HepG2 (cell line): ENCODE results near the gene IFIT1. TPM values are rescaled to one million over a fixed set of nuclear protein-coding genes. Genes with fewer than 3 reads are reported as not detected.

Experiments
- ATAC-seq: fragments of 200-7000 bp; cut with Tn5 transposase; 3 replicates; pipeline ENCODE4 v1.9.1; 2020; ENCODE audit warnings: mild to moderate bottlenecking, moderate library complexity
- BruUV-seq: library from RNA; stranded (reverse); fragments of 400-500 nt; replicated peaks from 2 replicates; lab custom pipeline; 2021; lab: Mats Ljungman, UMichigan
- CTCF ChIA-PET: fragments of 300-600 bp; formaldehyde crosslinking; extraction: SDS; loops from one replicate; lab custom pipeline; 2021; ENCODE audit warnings: low total read pairs, inconsistent platforms, low intra/inter-chr PET ratio; lab: Yijun Ruan, JAX
- POLR2A ChIA-PET: fragments of 350-600 bp; sonication (Branson Sonifier 250); formaldehyde crosslinking; loops from one replicate; lab custom pipeline; 2020; ENCODE audit warnings: antibody characterized with exemption, inconsistent platforms; lab: Yijun Ruan, JAX
- DNase-seq: peaks from one replicate; pipeline ENCODE4 v3.0.0-alpha.2; 2015; ENCODE audit warnings: low spot score
- FAIRE-seq: peaks from 3 replicates; lab custom pipeline; 2011; peaks lifted over from hg19 to GRCh38; lab: Jason Lieb, UNC
- H2AFZ ChIP-seq: one replicate; pipeline ENCODE4 v1.6.1; 2011; ENCODE audit warnings: low read length, inconsistent platforms
- H3K27ac ChIP-seq: fragments of 300-600 bp; 3 replicates; pipeline ENCODE4 v1.8.0; 2011; ENCODE audit warnings: mixed run types, mild to moderate bottlenecking, mixed read lengths, low read length, inconsistent platforms; ENCODE audit not compliant: insufficient read depth; ENCODE audit errors: extremely low read length
- H3K27me3 ChIP-seq, 2 experiments: fragments of 200-600 bp in 1 of 2; 2 replicates in 1 of 2; 3 replicates in 1 of 2; pipeline versions ENCODE4 v1.6.0 to v1.8.0; 2011; ENCODE audit warnings: low read length in 2 of 2, mild to moderate bottlenecking in 2 of 2, moderate library complexity in 2 of 2, inconsistent platforms in 1 of 2; ENCODE audit not compliant: insufficient read depth in 2 of 2, control insufficient read depth in 1 of 2
- H3K36me3 ChIP-seq, 2 experiments: fragments of 200-600 bp in 1 of 2; replicated peaks in 1 of 2; 2 replicates in 1 of 2; 3 replicates in 1 of 2; pipeline versions ENCODE4 v1.5.1 to v1.8.0; 2011; ENCODE audit warnings: low read length in 2 of 2, inconsistent platforms in 1 of 2; ENCODE audit not compliant: insufficient read depth in 2 of 2, control insufficient read depth in 1 of 2
- H3K4me1 ChIP-seq: 2 replicates; pipeline ENCODE4 v1.5.1; 2012; ENCODE audit warnings: low read length, inconsistent platforms; ENCODE audit not compliant: insufficient read depth
- H3K4me2 ChIP-seq: 2 replicates; pipeline ENCODE4 v1.6.0; 2011; ENCODE audit warnings: low read depth, low read length, inconsistent platforms
- H3K4me3 ChIP-seq, 3 experiments: fragments of 200-600 bp in 1 of 3; sonication (generic), shearing (Covaris generic) in 1 of 3; replicated peaks in 1 of 3; 2 replicates each; pipeline ENCODE4 v1.5.1; 2011 to 2016; ENCODE audit warnings: low read length in 3 of 3, inconsistent platforms in 2 of 3, low read depth in 2 of 3, mild to moderate bottlenecking in 2 of 3, control low read depth in 1 of 3, mixed read lengths in 1 of 3; ENCODE audit not compliant: insufficient read depth in 1 of 3
- H3K79me2 ChIP-seq: one replicate; pipeline ENCODE4 v1.6.1; 2011; ENCODE audit warnings: low read length, inconsistent platforms; ENCODE audit not compliant: insufficient read depth
- H3K9ac ChIP-seq: 2 replicates; pipeline ENCODE4 v1.6.0; 2011; ENCODE audit warnings: mild to moderate bottlenecking, low read depth, low read length, inconsistent platforms; ENCODE audit not compliant: insufficient read depth
- H3K9me3 ChIP-seq: 2 replicates; pipeline ENCODE4 v1.5.1; 2012; ENCODE audit warnings: mild to moderate bottlenecking, low read length
- H4K20me1 ChIP-seq: 2 replicates; pipeline ENCODE4 v1.6.0; 2011; ENCODE audit warnings: inconsistent platforms, mild to moderate bottlenecking, low read length, moderate library complexity; ENCODE audit not compliant: insufficient read depth
- HNRNPLL ChIP-seq: fragments of 200-400 bp; formaldehyde crosslinking; IDR thresholded peaks from 2 replicates; pipeline ENCODE4 v1.6.1; 2017; ENCODE audit warnings: mild to moderate bottlenecking, low read depth, low read length; ENCODE audit not compliant: poor library complexity, severe bottlenecking
- HOXA9 ChIP-seq: sonication (generic); formaldehyde crosslinking; IDR thresholded peaks from 2 replicates; pipeline ENCODE4 v1.8.1; 2022; ENCODE audit warnings: missing genetic modification reagents, mild to moderate bottlenecking, moderate library complexity, borderline replicate concordance
- KLF13 ChIP-seq: sonication (generic); formaldehyde crosslinking; IDR thresholded peaks from 2 replicates; pipeline ENCODE4 v1.4.0; 2020; ENCODE audit warnings: mild to moderate bottlenecking, missing genetic modification reagents
- MBD4 ChIP-seq: IDR thresholded peaks from 2 replicates; pipeline ENCODE4 v1.6.1; 2012; ENCODE audit warnings: low read length, inconsistent platforms, borderline replicate concordance
- MTA1 ChIP-seq: sonication (generic); formaldehyde crosslinking; IDR thresholded peaks from 2 replicates; pipeline ENCODE4 v1.4.0; 2020; ENCODE audit warnings: missing genetic modification reagents, mild to moderate bottlenecking, borderline replicate concordance
- PCBP2 ChIP-seq: fragments of 200-400 bp; formaldehyde crosslinking; optimal IDR thresholded peaks from 2 replicates; pipeline ENCODE3; 2018; ENCODE audit warnings: low read length, low read depth; ENCODE audit not compliant: poor library complexity, severe bottlenecking
- RAD51 ChIP-seq: fragments of 450-650 bp; IDR thresholded peaks from 2 replicates; pipeline ENCODE4 v1.6.1; 2016; ENCODE audit warnings: borderline replicate concordance
- SNRNP70 ChIP-seq: fragments of 200-400 bp; formaldehyde crosslinking; IDR thresholded peaks from 2 replicates; pipeline ENCODE4 v1.6.1; 2017; ENCODE audit warnings: mild to moderate bottlenecking, low read depth, low read length, moderate library complexity
- ZBED4 ChIP-seq: sonication (generic); formaldehyde crosslinking; IDR thresholded peaks from 2 replicates; pipeline ENCODE4 v1.4.0; 2020; ENCODE audit warnings: missing genetic modification reagents, borderline replicate concordance
- ZBTB42 ChIP-seq: sonication (generic); formaldehyde crosslinking; IDR thresholded peaks from 2 replicates; pipeline ENCODE4 v1.5.0; 2020; ENCODE audit warnings: mild to moderate bottlenecking, missing genetic modification reagents
- ZFP41 ChIP-seq: sonication (generic); formaldehyde crosslinking; IDR thresholded peaks from 2 replicates; pipeline ENCODE4 v1.4.0; 2020; ENCODE audit warnings: mild to moderate bottlenecking, missing genetic modification reagents, borderline replicate concordance
- ZNF20 ChIP-seq: sonication (generic); formaldehyde crosslinking; IDR thresholded peaks from 2 replicates; pipeline ENCODE4 v1.4.0; 2020; ENCODE audit warnings: mild to moderate bottlenecking, moderate library complexity, missing genetic modification reagents
- ZNF646 ChIP-seq: sonication (generic); formaldehyde crosslinking; IDR thresholded peaks from 2 replicates; pipeline ENCODE4 v1.9.0; 2021; ENCODE audit warnings: mild to moderate bottlenecking, missing genetic modification reagents
- ZNF720 ChIP-seq: sonication (generic); formaldehyde crosslinking; IDR thresholded peaks from 2 replicates; pipeline ENCODE4 v1.4.0; 2020; ENCODE audit warnings: missing genetic modification reagents
- WGBS: methylation state at CpG from one replicate; pipeline ENCODE4 v1.1.6; 2017; ENCODE audit warnings: low lambda C conversion rate; 5-methylcytosine and 5-hydroxymethylcytosine counted together
- in situ Hi-C: cut with HindIII; loops from 2 replicates; pipeline ENCODE4 v1.10.0; 2017; ENCODE audit warnings: low pct_unique_long_range_greater_than_20kb; ENCODE audit not compliant: extremely low pct_ligation_motif_present
- intact Hi-C: fragments of 100-400 bp; cut with micrococcal nuclease; formaldehyde crosslinking; loops from one replicate; pipeline ENCODE4 v1.10.0; 2022; ENCODE audit not compliant: unreplicated experiment
- polyA plus RNA-seq, 8 experiments: library from polyadenylated mRNA; depleted of rRNA in 3 of 8; stranded (reverse) in 7 of 8; unstranded in 1 of 8; fragments of >200 nt; fragmentation: Illumina TruSeq in 4 of 8; extraction: Trizol in 4 of 8; gene quantifications; 2 replicates each; pipeline versions ENCODE4 v1.2.1 to v1.2.3, GENCODE V29; 2011 to 2016; ENCODE audit warnings: low read depth in 4 of 8, missing spikeins in 1 of 8, mixed read lengths in 1 of 8; ENCODE audit not compliant: insufficient read depth in 1 of 8
- total RNA-seq, 5 experiments: library from RNA; depleted of rRNA; stranded (reverse); fragments of >200 nt; fragmentation: Illumina TruSeq; extraction: Trizol; gene quantifications; 2 replicates each; pipeline ENCODE4 v1.2.3, GENCODE V29; 2016; ENCODE audit warnings: low read depth in 1 of 5

IFIT1 gene
- total and polyA plus RNA-seq, 2 of the 13 experiments (the other 11 are each of a cell fraction or from before 2014, with no cell fraction given), result 1.5 to 5.5 TPM

- CTCF ChIA-PET, result no interaction called here
- POLR2A ChIA-PET, result no interaction called here
- H2AFZ ChIP-seq, result no peak overlapping the region
- intact Hi-C loops, result no loop called here
- H3K27ac ChIP-seq, result no peak overlapping the region
- H3K4me1 ChIP-seq, result peaks cover 17% of the 10 kb centered on the region
- no peaks in the 10 kb centered on the region for H3K9me3 ChIP-seq
- no peaks in the 10 kb centered on the region for H4K20me1 ChIP-seq
- FAIRE-seq, result no peak
- in situ Hi-C loops, result no loop called here
- no peaks in the 10 kb centered on the region for H3K36me3 ChIP-seq
- no peak for ATAC-seq
- no peaks in the 10 kb centered on the region for H3K79me2 ChIP-seq
- DNase-seq, result no peak
- H3K4me3 ChIP-seq, result no peak overlapping the region
- H3K9ac ChIP-seq, result no peak overlapping the region
- H3K4me2 ChIP-seq, result no peak overlapping the region
- 0% methylated on average over 1 of the region's 1 CpG for WGBS
- BruUV-seq, result no TSS peak
- no peaks in the 10 kb centered on the region for H3K27me3 ChIP-seq
- TF ChIP-seq HOXA9 (CRISPR knock-in tag), result no peak
- no peak for TF ChIP-seq MTA1 (CRISPR knock-in tag)
- no peak for TF ChIP-seq ZNF720 (CRISPR knock-in tag)
- TF ChIP-seq RAD51, result no peak
- TF ChIP-seq ZFP41 (CRISPR knock-in tag), result no peak
- TF ChIP-seq MBD4, result no peak
- no peak for TF ChIP-seq KLF13 (CRISPR knock-in tag)
- TF ChIP-seq ZBED4, result no peak
- TF ChIP-seq SNRNP70, result no peak
- TF ChIP-seq ZNF20, result no peak
- TF ChIP-seq ZNF646 (CRISPR knock-in tag), result no peak
- no peak for TF ChIP-seq ZBTB42
- no peak for TF ChIP-seq HNRNPLL
- no peak for TF ChIP-seq PCBP2
These were observed 24.3 kb upstream of the IFIT1 start for GRCh38 chr10:89368129-89368528.
